ENCODE measurements around the gene ROMO1.

Gene ROMO1

DNA sequence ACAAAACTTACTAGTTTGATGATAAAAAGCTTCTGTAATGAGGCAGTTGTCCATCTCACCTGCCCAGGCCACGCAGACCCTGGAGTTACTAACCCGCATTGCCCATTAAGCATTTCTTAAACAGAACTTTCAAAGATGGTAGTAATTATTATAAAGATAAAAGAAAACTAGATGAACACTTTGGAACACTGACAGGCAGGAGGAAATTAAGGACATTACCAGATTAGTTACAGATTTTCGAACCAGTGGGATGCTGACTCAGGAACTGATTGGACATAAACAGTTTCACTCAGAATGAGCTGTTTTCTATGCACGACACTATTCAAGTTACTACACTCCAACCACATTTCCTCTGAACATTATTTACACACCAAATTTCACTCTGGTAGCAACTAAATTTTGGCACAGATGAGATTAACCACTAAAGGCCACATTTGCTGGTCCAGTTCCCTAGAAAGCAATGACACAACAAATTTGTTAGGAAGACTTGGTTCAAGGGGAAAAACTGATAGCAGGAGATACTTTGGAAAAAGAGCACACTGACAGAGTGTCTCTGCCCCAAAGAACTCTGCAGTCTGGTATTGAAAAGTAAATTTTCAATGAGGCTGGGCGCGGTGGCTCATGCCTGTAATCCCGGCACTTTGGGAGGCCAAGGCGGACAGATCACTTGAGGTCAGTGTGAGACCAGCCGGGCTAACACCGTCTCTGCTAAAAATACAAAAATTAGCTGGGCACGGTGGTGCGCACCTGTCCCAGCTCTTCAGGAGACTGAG lies 3.0 kb downstream of the ROMO1 start:
- TF ChIP-seq, protein P1, sequence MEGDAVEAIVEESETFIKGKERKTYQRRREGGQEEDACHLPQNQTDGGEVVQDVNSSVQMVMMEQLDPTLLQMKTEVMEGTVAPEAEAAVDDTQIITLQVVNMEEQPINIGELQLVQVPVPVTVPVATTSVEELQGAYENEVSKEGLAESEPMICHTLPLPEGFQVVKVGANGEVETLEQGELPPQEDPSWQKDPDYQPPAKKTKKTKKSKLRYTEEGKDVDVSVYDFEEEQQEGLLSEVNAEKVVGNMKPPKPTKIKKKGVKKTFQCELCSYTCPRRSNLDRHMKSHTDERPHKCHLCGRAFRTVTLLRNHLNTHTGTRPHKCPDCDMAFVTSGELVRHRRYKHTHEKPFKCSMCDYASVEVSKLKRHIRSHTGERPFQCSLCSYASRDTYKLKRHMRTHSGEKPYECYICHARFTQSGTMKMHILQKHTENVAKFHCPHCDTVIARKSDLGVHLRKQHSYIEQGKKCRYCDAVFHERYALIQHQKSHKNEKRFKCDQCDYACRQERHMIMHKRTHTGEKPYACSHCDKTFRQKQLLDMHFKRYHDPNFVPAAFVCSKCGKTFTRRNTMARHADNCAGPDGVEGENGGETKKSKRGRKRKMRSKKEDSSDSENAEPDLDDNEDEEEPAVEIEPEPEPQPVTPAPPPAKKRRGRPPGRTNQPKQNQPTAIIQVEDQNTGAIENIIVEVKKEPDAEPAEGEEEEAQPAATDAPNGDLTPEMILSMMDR (IDR thresholded peaks at IDR 0.05): no peak

- TF ChIP-seq, protein P1 (IDR thresholded peaks at IDR 0.05): no peak
These were observed 3.9 kb downstream of the ROMO1 start for GRCh38 chr20:35702824-35703695.

DNA sequence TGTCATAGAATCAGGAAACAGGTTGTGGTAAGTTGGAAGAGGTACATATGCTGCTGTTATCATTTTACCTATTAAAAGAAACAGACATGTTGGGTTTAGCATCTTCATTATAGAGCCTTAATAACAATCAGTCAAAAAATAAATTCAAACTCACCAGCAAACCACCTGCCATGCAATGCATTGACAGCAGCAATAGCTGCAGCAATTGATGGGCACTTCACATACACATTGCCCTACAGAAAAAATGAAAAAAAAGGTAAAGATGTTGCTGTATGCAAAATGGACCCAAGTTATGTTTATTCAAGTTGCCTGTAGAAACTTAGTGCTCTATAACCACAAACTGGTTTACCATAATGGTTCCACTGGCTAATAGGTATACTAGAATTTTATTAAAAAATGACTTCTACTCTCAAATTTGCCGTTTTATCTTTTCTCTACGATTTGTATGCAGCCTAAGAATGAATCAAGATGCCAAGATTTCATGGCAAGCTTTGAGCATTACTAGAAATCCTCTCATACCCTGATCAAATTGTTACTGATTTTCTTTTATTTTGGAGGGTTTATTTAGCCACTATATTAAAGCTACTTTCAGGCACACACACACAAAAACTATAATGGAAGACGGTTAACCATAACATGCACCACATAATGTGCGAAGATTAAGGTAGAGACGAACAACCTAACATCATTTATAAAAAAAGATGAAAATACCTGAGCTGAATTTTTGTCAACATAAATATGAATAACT lies 5.5 kb downstream of the ROMO1 start:
- TF ChIP-seq, protein P1 (IDR thresholded peaks at IDR 0.05): no peak

DNA sequence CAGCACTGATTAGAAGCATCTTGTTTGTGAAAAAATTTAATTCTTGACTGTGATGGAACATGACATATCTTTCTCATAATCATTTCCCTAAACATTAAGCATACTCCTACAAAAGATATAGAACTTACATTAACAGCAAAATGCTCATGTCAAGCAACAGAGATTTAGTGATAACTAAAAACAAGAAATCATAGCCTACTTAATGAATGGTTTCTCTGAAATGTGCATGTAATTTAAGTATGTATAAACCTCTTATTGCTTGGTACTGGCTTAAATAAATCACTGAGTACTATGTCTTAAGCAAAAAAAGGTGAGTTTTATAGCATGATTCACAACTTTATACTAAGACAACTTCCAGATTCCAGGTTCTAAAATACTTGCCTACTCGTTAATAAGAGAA lies 9.3 kb downstream of the ROMO1 start:
- TF ChIP-seq, protein P1 (IDR thresholded peaks at IDR 0.05): no peak

DNA sequence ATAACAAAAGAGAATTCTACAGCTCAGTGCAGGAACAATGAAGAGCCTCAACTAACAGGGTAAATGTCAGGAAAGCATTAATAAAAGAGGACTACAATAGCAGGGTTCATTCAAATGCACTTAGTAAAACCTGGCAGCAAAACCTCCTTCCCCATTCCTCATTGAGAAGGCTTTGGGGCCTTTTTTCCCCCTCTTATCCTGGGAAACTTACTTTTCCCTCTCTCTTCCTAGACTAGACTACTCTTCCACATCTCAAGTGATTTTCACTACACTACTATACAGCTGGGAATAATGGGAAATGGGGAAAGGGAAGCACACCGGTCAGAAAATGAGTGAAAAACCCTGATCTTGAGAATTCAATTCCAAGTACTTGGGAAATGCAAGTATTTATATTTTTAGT lies 10.1 kb downstream of the ROMO1 start:
- TF ChIP-seq, protein P1 (IDR thresholded peaks at IDR 0.05): no peak

- TF ChIP-seq, protein P1 (IDR thresholded peaks at IDR 0.05): no peak
These were observed 10.8 kb downstream of the ROMO1 start for GRCh38 chr20:35710039-35710438.

GRCh38 chr20:35710884-35711587 lies 11.8 kb downstream of the ROMO1 start:
- TF ChIP-seq, protein P1 (IDR thresholded peaks at IDR 0.05): no peak
